ENCODE results near the gene ZNF248. TPM values are rescaled to one million over a fixed set of nuclear protein-coding genes. Genes with fewer than 3 reads are reported as not detected.

Gene ZNF248
- total RNA-seq, 1 experiment from 2014 or later, result 5.5 TPM

DNA sequence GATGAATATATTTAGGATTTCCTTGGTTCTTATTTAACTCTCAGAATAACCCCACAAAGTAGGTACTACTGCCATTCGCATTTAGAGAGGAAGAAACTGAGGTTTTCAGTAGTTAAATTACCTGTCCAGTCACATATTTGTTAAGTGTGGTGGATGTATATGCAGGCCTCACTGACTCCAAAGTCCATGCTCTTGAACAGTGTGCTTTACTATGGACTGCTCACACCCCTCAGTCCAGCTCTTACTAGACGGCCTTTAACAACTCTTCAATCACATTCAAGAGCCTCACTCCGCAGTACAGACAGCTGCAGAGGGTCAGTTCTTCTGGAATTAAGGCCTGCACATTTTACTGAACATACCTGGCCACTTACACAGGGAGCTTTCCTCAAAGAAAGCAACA lies 36.2 kb downstream of the ZNF248 start:
- no peak for DNase-seq (ENCODE audit: low read depth)

- DNase-seq (ENCODE audit: low read depth), result no peak
These were observed 37.6 kb downstream of the ZNF248 start for GRCh38 chr10:37819797-37820196.

GRCh38 chr10:37816290-37816689 lies 41.1 kb downstream of the ZNF248 start:
- DNase-seq (ENCODE audit: low read depth), result no peak

- DNase-seq (ENCODE audit: low read depth), result no peak
These were observed 43.6 kb downstream of the ZNF248 start for GRCh38 chr10:37813763-37814162.

- DNase-seq (ENCODE audit: low read depth), result no peak
These were observed 45.1 kb downstream of the ZNF248 start for GRCh38 chr10:37812290-37812689.

DNA sequence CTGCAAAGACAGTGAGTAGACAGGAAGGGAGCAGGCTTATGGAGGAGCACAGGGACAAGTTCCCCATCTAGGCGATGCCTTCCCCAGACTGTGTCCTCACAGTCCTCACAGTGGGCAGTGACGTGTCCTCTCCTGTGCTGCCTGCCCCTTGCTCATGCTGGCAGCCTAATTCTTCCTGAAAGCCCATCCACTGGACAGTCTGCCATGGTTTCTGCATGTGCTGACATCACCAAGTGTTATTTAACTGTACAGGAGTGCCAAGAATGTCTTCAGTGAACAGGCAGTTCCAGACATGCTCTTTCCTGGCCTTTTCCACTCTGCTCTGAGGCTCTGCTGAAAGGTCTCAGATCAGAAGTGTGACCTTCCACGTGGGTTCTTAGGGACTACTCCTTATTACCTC lies 54.1 kb downstream of the ZNF248 start:
- no peak for DNase-seq (ENCODE audit: low read depth)

GRCh38 chr10:37801557-37801956 lies 55.9 kb downstream of the ZNF248 start:
- no peak for DNase-seq (ENCODE audit: low read depth)

DNA sequence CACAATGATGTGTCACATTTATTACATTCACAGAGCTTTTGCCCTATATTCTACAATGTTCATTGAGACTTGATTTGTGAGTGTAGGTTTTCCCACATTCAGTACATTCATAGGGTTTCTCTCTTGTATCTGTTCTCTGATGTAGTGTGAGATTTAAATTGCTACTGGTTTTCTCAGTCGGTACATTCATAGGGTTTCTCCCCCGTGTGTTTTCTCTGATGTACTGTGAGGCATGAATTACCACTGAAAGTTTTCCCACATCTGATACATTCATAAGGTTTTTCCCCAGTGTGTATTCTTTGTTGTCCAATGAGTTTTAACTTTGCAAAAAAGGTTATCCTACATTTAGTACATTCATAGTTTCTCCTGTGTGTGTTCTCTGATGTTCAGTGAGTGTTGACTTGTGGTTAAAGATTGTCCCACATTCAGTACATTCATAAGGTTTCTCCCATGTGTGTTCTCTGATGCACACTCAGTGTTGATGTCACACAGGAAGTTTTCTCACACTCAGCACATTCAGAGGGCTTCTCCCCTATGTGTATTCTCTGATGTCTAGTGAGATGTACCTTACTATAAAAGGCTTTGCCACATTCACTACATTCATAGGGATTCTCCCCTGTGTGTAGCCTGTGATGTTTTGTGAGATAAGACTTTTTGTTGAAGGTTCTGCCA lies 63.0 kb downstream of the ZNF248 start:
- no peak for DNase-seq (ENCODE audit: low read depth)

DNA sequence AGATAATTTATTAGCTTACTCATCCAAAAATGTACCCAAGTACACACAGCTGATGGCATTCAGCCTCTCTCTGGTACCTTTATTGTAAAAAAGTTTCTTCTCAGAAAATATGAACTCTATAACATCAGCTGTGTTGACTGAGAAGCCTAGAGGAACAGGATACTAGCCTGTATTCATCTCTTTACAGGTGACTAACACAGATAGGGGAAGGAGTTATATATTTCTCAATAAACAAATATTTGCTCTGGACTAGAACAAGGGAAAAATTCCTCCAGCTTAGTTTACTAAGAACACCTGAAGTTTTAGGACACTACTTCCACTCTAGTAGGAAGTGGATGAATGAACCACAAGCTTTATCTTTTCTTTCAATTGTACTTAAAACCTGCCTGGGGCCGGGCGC lies 67.8 kb downstream of the ZNF248 start:
- DNase-seq (ENCODE audit: low read depth), result no peak

DNA sequence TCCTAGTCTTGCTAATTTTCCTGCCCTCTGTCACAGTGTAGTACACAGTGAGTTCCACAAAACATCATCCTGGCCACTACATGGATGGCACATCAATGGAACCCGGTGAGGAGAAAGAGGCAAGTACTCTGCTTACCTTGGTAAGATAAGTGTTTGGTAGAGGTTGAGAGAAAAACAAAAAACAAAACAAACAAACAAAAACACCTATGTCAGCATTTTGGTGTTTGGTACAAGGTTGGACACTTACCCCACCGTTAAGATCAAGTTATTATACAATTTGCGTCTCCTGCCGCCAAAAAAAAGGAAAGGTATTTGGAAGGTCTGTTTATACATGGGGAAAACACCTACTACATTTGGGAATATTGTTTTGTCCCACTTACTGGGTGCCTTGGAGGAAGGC lies 72.7 kb downstream of the ZNF248 start:
- DNase-seq (ENCODE audit: low read depth), result no peak

GRCh38 chr10:37780536-37780935 lies 76.9 kb downstream of the ZNF248 start:
- no peak for DNase-seq (ENCODE audit: low read depth)

GRCh38 chr10:37777056-37777455 lies 80.4 kb downstream of the ZNF248 start:
- no peak for DNase-seq (ENCODE audit: low read depth)

- DNase-seq (ENCODE audit: low read depth), result no peak
These were observed 81.8 kb downstream of the ZNF248 start for GRCh38 chr10:37775612-37776011.

DNA sequence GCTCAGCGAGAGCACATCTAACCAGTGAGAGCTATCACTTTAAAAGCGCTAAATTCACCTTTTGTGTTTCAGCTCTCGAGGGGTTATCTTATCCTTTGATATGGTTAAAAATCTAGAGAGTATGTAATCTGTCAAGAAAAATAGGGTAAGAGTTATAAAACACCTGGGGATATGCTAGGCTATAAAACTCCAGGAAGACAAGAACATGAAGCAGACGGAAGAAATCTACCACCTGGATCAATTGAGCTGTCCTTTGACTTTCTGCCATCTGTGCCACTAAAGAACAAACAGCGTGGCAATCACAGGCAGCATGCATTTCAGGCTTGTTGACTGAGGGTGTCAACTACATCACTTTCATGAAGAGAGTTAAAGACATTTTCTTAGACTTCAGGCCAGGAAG lies 83.1 kb downstream of the ZNF248 start:
- no peak for DNase-seq (ENCODE audit: low read depth)

- DNase-seq (ENCODE audit: low read depth), result no peak
These were observed 92.2 kb downstream of the ZNF248 start for GRCh38 chr10:37765216-37765615.

- no peak for DNase-seq (ENCODE audit: low read depth)
These were observed 94.3 kb downstream of the ZNF248 start for GRCh38 chr10:37763132-37763531.

- no peak for DNase-seq (ENCODE audit: low read depth)
These were observed 95.1 kb downstream of the ZNF248 start for GRCh38 chr10:37762287-37762686.

DNA sequence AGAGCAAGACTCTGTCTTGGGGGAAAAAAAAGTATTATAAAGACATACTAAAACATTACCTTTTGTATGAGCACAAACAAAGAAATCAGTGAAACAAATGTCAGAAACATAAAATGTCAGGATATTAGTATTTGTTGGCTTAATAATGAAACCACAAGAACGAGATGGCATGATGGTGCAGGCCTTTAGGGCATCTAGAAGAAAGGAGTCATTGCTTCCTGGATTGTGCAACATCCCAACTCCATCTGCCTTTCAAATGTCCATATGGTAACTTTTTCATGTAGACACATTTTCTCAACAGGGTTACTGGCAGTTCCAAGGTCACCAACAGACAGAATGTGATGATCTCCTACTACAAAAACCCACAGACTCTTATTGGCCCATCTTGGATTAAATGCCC lies 96.6 kb downstream of the ZNF248 start:
- DNase-seq (ENCODE audit: low read depth), result peak; percentile 8

DNA sequence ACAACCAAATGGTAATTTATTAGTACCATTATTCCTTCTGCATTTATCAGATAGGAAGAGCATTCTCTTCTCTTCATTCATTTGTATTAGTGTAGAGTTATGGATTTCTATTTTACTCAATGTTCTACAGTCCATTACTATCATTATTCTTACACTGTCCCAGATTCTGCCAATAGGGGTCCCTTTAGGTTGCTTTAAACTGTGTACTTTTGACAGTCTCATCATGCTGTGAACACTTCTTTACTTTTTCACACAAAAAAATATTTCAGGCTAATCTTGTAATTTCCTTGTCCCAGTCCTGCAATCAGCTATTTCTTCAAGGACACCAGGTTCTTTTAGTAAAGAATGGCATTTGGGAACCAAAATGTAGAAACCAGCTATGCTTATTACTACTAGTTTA lies 99.3 kb downstream of the ZNF248 start:
- DNase-seq (ENCODE audit: low read depth), result no peak

DNA sequence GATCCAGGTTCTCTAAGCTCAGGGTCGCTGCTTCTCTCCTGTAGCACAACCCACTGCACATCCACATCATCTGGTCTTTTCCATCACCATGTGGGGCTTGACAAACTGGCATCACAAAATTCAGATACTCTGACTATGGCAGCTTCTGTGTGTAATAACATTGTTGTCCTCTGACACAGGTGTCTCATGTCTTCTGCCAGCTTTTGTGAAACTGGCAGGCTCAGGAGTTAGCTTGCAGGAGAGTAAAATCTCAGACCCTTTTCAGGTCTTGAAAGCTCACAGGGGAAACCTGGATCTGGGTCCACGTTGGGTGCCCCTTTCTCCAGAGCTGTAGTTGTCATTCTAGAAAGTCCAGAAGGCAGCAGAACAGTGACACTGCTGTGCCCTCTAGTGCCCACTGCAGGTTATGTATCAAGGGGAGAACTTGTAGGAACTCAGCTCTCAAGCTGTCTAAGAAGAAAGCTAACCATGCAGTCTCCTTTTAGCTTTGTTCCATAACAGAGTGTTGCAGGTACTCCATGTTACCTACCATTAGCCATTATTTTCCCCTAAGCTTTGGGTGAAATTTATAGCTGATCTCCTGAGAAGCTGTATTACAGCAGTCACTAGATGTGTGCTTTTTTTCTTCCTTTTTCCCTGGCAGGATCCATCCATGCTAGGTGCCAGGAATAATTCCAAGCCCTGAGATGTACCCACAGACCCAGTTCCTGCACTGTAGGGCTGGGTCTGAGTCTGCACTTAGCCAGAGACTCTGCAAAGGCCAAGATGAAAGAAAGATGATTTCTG lies 102.7 kb downstream of the ZNF248 start:
- peak; percentile 22 for DNase-seq (ENCODE audit: low read depth)

GRCh38 chr10:37752334-37752875 lies 105.0 kb downstream of the ZNF248 start:
- DNase-seq (ENCODE audit: low read depth), result no peak

DNA sequence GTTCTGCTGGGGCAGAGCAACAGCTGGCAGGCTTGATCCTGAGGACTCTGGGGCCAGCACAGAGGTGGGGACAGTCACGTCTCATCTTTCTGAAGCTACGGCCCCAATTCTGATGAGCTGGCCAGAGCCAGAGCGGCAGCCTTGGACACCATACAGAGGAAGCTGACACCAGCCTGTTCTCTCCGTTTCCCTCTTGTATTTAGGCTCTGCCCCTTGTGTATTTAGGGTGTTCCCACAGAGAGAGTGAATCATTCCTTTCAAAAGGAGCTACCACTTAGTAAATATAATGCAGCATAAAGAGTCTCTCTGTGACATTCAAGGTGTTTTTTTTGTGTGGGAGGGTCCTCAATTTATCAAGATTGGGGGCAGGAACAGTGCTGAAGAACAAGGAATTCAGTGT lies 109.2 kb downstream of the ZNF248 start:
- no peak for DNase-seq (ENCODE audit: low read depth)

GRCh38 chr10:37747081-37747480 lies 110.3 kb downstream of the ZNF248 start:
- no peak for DNase-seq (ENCODE audit: low read depth)

All from M059J (cell line).